Breast epithelium (tissue), 4 donors: ENCODE measurements around the gene AKT3. TPM values are rescaled to one million over a fixed set of nuclear protein-coding genes. Genes with fewer than 3 reads are reported as not detected.

ENCODE experiments used
- DNase-seq, 2 donors: peaks; one replicate each; pipeline ENCODE4 v3.0.0-alpha.2; 2019; ENCODE audit warnings: low spot score in 2 of 2
- H3K27ac ChIP-seq, 2 donors: fragments of 200-600 bp; sonication (generic) in 1 of 2; one replicate each; pipeline ENCODE4 v1.5.1; 2016 to 2019; ENCODE audit warnings: mild to moderate bottlenecking in 1 of 2
- H3K27me3 ChIP-seq, 2 donors: fragments of 200-600 bp; sonication (generic) in 1 of 2; one replicate each; pipeline versions ENCODE4 v1.5.1 to v1.6.0; 2017 to 2019; ENCODE audit warnings: control low read depth in 1 of 2, mild to moderate bottlenecking in 1 of 2
- H3K36me3 ChIP-seq: fragments of 200-600 bp; one replicate; pipeline ENCODE4 v1.5.1; 2019
- H3K4me1 ChIP-seq, 2 donors: fragments of 200-600 bp; sonication (generic); one replicate each; pipeline ENCODE4 v1.5.1; 2016 to 2019; ENCODE audit warnings: control low read depth in 1 of 2
- H3K4me3 ChIP-seq, 3 donors: fragments of 200-600 bp; sonication (generic); 1 replicate in 2 of 3; 2 replicates in 1 of 3; pipeline ENCODE4 v1.5.1; 2016 to 2019; ENCODE audit warnings: mild to moderate bottlenecking in 3 of 3, moderate library complexity in 2 of 3
- H3K9me3 ChIP-seq, 2 donors: fragments of 200-600 bp; sonication (generic) in 1 of 2; one replicate each; pipeline ENCODE4 v1.5.1; 2016 to 2019; ENCODE audit warnings: control low read depth in 1 of 2
- POLR2A ChIP-seq: fragments of 450-650 bp; IDR thresholded peaks from one replicate; pipeline ENCODE4 v1.6.1; 2016; ENCODE audit warnings: antibody characterized with exemption, mild to moderate bottlenecking, moderate library complexity
- POLR2AphosphoS5 ChIP-seq, 3 donors: sonication (generic); formaldehyde crosslinking; IDR thresholded peaks; one replicate each; pipeline ENCODE4 v1.6.1; 2017; ENCODE audit warnings: antibody characterized with exemption in 3 of 3
- intact Hi-C: fragments of 100-400 bp; cut with DNase I; formaldehyde crosslinking; loops from one replicate; pipeline ENCODE4 v1.15.1; 2023; ENCODE audit warnings: low total_unique reads
- total RNA-seq, 3 donors: library from RNA; depleted of rRNA; stranded (reverse); fragments of >200 nt; gene quantifications; one replicate each; pipeline ENCODE4 v1.1.0, GENCODE V29; 2016
- TF ChIP-seq, protein P1 (sequence below), 3 donors: fragments of 450-650 bp; IDR thresholded peaks; one replicate each; pipeline ENCODE4 v1.5.1; 2016 to 2017; ENCODE audit warnings: antibody characterized with exemption in 3 of 3, mild to moderate bottlenecking in 3 of 3, moderate library complexity in 3 of 3

The AKT3 gene
- total RNA-seq, 3 donors from 2014 or later = 49.6 to 58.7 (median 58.7) TPM

DNA sequence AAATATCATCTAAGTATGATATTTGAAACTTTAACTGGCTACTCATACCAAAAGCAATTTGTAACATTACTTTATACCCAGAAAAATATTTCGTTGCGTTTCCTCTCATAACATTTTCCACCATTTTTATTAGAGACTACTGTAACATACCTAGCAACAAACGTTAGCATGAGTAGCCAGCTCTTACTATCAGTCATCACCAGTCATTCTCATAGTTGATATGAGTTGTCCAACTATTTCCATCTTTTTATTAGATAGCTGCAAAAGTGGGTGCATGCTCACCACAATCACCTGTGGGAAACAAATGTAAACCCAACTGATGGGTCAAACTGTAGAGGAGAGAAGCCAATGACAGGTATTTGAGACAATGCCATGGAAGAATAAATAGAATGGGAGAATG is 114.6 kb downstream of the AKT3 start:
- no peaks in the 10 kb centered on the region for H3K9me3 ChIP-seq
- H3K4me3 ChIP-seq = no peak overlapping the region
- no peak for DNase-seq
- no peaks in the 10 kb centered on the region for H3K4me1 ChIP-seq
- H3K27me3 ChIP-seq = no peaks in the 10 kb centered on the region
- H3K27ac ChIP-seq = no peak overlapping the region
- no peaks in the 10 kb centered on the region for H3K36me3 ChIP-seq
- intact Hi-C loops = no loop called here
- no peak for TF ChIP-seq POLR2AphosphoS5 (IDR thresholded peaks at IDR 0.05)
- TF ChIP-seq POLR2A = no peak
- TF ChIP-seq, protein P1, sequence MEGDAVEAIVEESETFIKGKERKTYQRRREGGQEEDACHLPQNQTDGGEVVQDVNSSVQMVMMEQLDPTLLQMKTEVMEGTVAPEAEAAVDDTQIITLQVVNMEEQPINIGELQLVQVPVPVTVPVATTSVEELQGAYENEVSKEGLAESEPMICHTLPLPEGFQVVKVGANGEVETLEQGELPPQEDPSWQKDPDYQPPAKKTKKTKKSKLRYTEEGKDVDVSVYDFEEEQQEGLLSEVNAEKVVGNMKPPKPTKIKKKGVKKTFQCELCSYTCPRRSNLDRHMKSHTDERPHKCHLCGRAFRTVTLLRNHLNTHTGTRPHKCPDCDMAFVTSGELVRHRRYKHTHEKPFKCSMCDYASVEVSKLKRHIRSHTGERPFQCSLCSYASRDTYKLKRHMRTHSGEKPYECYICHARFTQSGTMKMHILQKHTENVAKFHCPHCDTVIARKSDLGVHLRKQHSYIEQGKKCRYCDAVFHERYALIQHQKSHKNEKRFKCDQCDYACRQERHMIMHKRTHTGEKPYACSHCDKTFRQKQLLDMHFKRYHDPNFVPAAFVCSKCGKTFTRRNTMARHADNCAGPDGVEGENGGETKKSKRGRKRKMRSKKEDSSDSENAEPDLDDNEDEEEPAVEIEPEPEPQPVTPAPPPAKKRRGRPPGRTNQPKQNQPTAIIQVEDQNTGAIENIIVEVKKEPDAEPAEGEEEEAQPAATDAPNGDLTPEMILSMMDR (IDR thresholded peaks at IDR 0.05) = no peak

DNA sequence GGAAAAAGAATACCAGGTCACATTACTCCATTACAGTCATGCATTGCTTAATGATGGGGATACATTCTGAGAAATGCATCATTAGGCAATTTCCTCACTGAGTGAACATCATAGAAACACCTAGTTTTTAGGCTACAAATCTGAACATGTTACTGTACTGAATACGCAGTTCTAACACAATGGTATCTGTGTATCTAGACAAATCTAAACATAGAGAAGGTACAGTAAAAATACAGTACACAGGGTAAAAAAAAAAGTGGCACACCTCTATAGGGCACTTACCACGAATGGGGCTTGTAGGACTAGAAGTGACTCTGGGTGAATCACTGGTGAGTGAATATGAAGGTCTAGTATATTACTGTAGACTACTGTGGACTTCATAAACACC is 115.7 kb downstream of the AKT3 start:
- Histone ChIP-seq H3K4me3 (no peak overlapping the region), H3K9me3 (no peaks in the 10 kb centered on the region), H3K27me3 (no peaks in the 10 kb centered on the region), H3K4me1 (no peaks in the 10 kb centered on the region), H3K36me3 (no peaks in the 10 kb centered on the region), H3K27ac (no peak overlapping the region)
- no peak for DNase-seq
- TF ChIP-seq, protein P1 (IDR thresholded peaks at IDR 0.05) = no peak
- TF ChIP-seq POLR2A (no peak), POLR2AphosphoS5 (IDR thresholded peaks at IDR 0.05) (no peak)
- intact Hi-C loops = no loop called here

DNA sequence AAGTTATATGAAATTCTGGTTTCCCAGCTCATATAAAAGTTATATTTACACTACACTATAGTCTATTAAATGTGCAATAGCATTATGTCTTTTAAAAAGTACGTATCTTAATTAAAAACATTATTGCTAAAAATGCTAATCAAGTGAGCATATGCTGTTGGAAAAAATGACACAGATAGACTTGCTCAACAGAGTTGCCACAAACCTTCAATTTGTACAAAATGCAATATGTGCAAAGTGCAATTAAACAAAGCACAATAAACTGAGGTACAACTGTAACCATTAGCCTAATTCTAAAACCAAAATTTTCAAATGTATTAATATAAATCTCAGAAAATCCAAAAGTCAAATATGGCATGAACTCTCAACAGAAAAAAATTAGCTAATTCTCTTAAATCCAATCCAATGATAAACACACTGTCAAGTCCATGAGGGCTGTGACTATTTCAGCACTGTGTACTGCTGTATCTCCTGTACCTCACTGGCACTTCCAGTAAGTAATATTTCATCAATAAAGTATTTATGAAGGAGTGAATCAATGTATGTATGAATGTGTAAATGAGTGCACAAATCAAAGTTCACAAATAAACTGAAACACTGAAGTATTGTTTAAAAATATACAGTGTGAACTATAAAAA is 116.3 kb downstream of the AKT3 start:
- DNase-seq = no peak
- Histone ChIP-seq H3K27me3 (no peaks in the 10 kb centered on the region), H3K4me1 (no peaks in the 10 kb centered on the region), H3K27ac (no peak overlapping the region), H3K4me3 (no peak overlapping the region), H3K36me3 (no peaks in the 10 kb centered on the region), H3K9me3 (no peaks in the 10 kb centered on the region)
- intact Hi-C loops = no loop called here
- TF ChIP-seq POLR2A (no peak), POLR2AphosphoS5 (IDR thresholded peaks at IDR 0.05) (no peak)
- TF ChIP-seq, protein P1 (IDR thresholded peaks at IDR 0.05) = no peak

DNA sequence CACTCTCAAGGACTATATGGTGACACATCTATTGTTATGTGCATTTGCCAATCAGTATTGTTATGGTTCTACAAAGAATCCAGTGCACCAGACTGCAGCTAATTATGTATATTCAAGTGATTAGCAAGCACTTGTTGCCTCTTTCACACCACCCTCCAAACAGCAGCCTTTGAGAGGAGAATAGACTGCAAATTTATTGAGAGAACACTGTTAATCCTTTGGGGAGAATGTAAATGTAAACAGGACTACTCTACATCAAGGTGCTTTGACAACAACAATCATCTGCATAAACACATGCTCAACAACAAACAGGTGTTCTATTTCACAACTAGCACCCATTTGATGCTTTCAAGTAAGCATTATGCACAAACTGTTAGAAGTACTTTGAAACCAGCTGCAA is 117.4 kb downstream of the AKT3 start:
- H3K4me1 ChIP-seq = no peaks in the 10 kb centered on the region

DNA sequence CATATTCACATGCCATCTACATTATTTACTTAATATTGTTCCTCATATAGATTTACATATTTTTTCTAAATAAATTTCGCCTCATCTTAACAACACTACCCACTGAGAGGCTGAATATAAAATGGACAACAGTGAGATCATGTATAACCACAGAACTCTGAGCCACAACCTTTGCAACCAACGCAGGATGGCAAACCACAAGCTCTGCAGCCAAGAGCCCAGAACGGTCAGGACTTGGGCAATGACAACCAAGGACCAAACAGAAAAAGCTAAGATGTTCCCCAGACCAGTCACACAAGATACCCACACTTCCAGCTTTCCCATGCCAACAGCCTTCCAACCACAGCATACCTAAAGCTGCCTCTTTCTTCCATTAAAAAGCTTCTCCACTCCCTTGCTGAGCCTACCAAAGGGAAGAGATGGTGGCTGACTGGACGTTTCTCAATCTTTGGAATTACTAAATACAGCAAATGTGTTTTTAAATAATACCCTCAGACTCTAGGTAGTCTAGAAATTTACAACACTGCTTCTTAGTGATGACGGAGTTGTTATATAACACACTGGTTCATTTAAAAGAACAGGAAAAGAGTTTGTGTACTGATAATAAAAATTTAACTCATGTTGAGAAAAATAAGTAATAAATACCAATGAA is 117.9 kb downstream of the AKT3 start:
- H3K9me3 ChIP-seq = no peaks in the 10 kb centered on the region
- H3K4me1 ChIP-seq = no peaks in the 10 kb centered on the region
- H3K27me3 ChIP-seq = no peaks in the 10 kb centered on the region
- no peak overlapping the region for H3K4me3 ChIP-seq
- no peak overlapping the region for H3K27ac ChIP-seq
- no peaks in the 10 kb centered on the region for H3K36me3 ChIP-seq
- TF ChIP-seq POLR2AphosphoS5 (IDR thresholded peaks at IDR 0.05) (no peak), POLR2A (no peak)
- TF ChIP-seq, protein P1 (IDR thresholded peaks at IDR 0.05) = no peak
- intact Hi-C loops = no loop called here
- no peak for DNase-seq

More for the DNA sequence above, 117.4 kb downstream of the AKT3 start:
- no peak for DNase-seq
- intact Hi-C loops = no loop called here
- no peak for TF ChIP-seq POLR2AphosphoS5 (IDR thresholded peaks at IDR 0.05)
- TF ChIP-seq, protein P1 (IDR thresholded peaks at IDR 0.05) = no peak
- TF ChIP-seq POLR2A = no peak
- H3K4me3 ChIP-seq = no peak overlapping the region
- H3K27ac ChIP-seq = no peak overlapping the region
- no peaks in the 10 kb centered on the region for H3K27me3 ChIP-seq
- no peaks in the 10 kb centered on the region for H3K9me3 ChIP-seq
- no peaks in the 10 kb centered on the region for H3K36me3 ChIP-seq
